ENCODE results near the gene EIF3B. TPM values are rescaled to one million over a fixed set of nuclear protein-coding genes. Genes with fewer than 3 reads are reported as not detected.
"Not testable (repeated sequence)": the region's sequence is repeated elsewhere in the genome, so short reads cannot be mapped to it uniquely, and the experiment has no call there.

Gene EIF3B
- polyA plus RNA-seq, 1 donor, result 120 TPM

- not testable (repeated sequence) for DNase-seq; H3K9me3 ChIP-seq (ENCODE audit: control insufficient read depth, low read depth, low read length); H3K36me3 ChIP-seq (ENCODE audit: control insufficient read depth, insufficient read depth, low read length); H3K27me3 ChIP-seq (ENCODE audit: control insufficient read depth, insufficient read depth, low read length); H3K4me1 ChIP-seq (ENCODE audit: control insufficient read depth, insufficient read depth, low read length); H3K4me3 ChIP-seq (ENCODE audit: low read length)
- H3K27ac ChIP-seq (ENCODE audit: low read length), result peak overlapping the region; percentile 66
- WGBS (ENCODE audit: insufficient coverage, low lambda C conversion rate), result 52% methylated on average over 2 of the region's 3 CpGs
Measured at GRCh38 chr7:2314956-2315530, 39.6 kb upstream of the EIF3B start.

- no peaks in the 10 kb centered on the region for H3K27me3 ChIP-seq (ENCODE audit: control insufficient read depth, insufficient read depth, low read length)
- H3K9me3 ChIP-seq (ENCODE audit: control insufficient read depth, low read depth, low read length), result no peaks in the 10 kb centered on the region
- no peak overlapping the region for H3K27ac ChIP-seq (ENCODE audit: low read length)
- no peak for DNase-seq
- H3K4me1 ChIP-seq (ENCODE audit: control insufficient read depth, insufficient read depth, low read length), result peaks cover 3% of the 10 kb centered on the region
- H3K36me3 ChIP-seq (ENCODE audit: control insufficient read depth, insufficient read depth, low read length), result no peaks in the 10 kb centered on the region
- no CpG with 5 or more reads among the region's 1 CpG for WGBS (ENCODE audit: insufficient coverage, low lambda C conversion rate)
- no peak overlapping the region for H3K4me3 ChIP-seq (ENCODE audit: low read length)
Measured at GRCh38 chr7:2315787-2316186, 38.8 kb upstream of the EIF3B start.

- H3K27ac ChIP-seq (ENCODE audit: low read length), result no peak overlapping the region
- WGBS (ENCODE audit: insufficient coverage, low lambda C conversion rate), result no CpG with 5 or more reads among the region's 1 CpG
- no peak for DNase-seq
Measured at GRCh38 chr7:2316578-2316977, 38.0 kb upstream of the EIF3B start.

GRCh38 chr7:2317556-2318293 is 36.9 kb upstream of the EIF3B start:
- DNase-seq, result no peak
- Histone ChIP-seq H3K9me3 (ENCODE audit: control insufficient read depth, low read depth, low read length) (no peaks in the 10 kb centered on the region), H3K27ac (ENCODE audit: low read length) (no peak overlapping the region), H3K4me3 (ENCODE audit: low read length) (no peak overlapping the region), H3K4me1 (ENCODE audit: control insufficient read depth, insufficient read depth, low read length) (peaks cover 3% of the 10 kb centered on the region), H3K36me3 (ENCODE audit: control insufficient read depth, insufficient read depth, low read length) (no peaks in the 10 kb centered on the region), H3K27me3 (ENCODE audit: control insufficient read depth, insufficient read depth, low read length) (no peaks in the 10 kb centered on the region)
- whole genome bisulfite sequencing (ENCODE audit: insufficient coverage, low lambda C conversion rate), result no CpG with 5 or more reads among the region's 12 CpGs

More at GRCh38 chr7:2316578-2316977, 38.0 kb upstream of the EIF3B start:
- no peak overlapping the region for H3K4me3 ChIP-seq (ENCODE audit: low read length)
- H3K9me3 ChIP-seq (ENCODE audit: control insufficient read depth, low read depth, low read length), result no peaks in the 10 kb centered on the region
- no peaks in the 10 kb centered on the region for H3K36me3 ChIP-seq (ENCODE audit: control insufficient read depth, insufficient read depth, low read length)
- peaks cover 3% of the 10 kb centered on the region for H3K4me1 ChIP-seq (ENCODE audit: control insufficient read depth, insufficient read depth, low read length)
- no peaks in the 10 kb centered on the region for H3K27me3 ChIP-seq (ENCODE audit: control insufficient read depth, insufficient read depth, low read length)

GRCh38 chr7:2321020-2321419 is 33.6 kb upstream of the EIF3B start:
- no peaks in the 10 kb centered on the region for H3K36me3 ChIP-seq (ENCODE audit: control insufficient read depth, insufficient read depth, low read length)
- no peak for DNase-seq
- H3K4me1 ChIP-seq (ENCODE audit: control insufficient read depth, insufficient read depth, low read length), result no peaks in the 10 kb centered on the region
- no peak overlapping the region for H3K27ac ChIP-seq (ENCODE audit: low read length)
- 80% methylated on average over 1 of the region's 11 CpGs for WGBS (ENCODE audit: insufficient coverage, low lambda C conversion rate)
- H3K4me3 ChIP-seq (ENCODE audit: low read length), result no peak overlapping the region
- H3K27me3 ChIP-seq (ENCODE audit: control insufficient read depth, insufficient read depth, low read length), result no peaks in the 10 kb centered on the region
- H3K9me3 ChIP-seq (ENCODE audit: control insufficient read depth, low read depth, low read length), result no peaks in the 10 kb centered on the region

- no peak for DNase-seq
- no peaks in the 10 kb centered on the region for H3K36me3 ChIP-seq (ENCODE audit: control insufficient read depth, insufficient read depth, low read length)
- H3K4me3 ChIP-seq (ENCODE audit: low read length), result no peak overlapping the region
- no peaks in the 10 kb centered on the region for H3K27me3 ChIP-seq (ENCODE audit: control insufficient read depth, insufficient read depth, low read length)
- H3K9me3 ChIP-seq (ENCODE audit: control insufficient read depth, low read depth, low read length), result no peaks in the 10 kb centered on the region
- H3K27ac ChIP-seq (ENCODE audit: low read length), result no peak overlapping the region
- no peaks in the 10 kb centered on the region for H3K4me1 ChIP-seq (ENCODE audit: control insufficient read depth, insufficient read depth, low read length)
- WGBS (ENCODE audit: insufficient coverage, low lambda C conversion rate), result 80% methylated on average over 1 of the region's 4 CpGs
Measured at GRCh38 chr7:2325162-2325561, 29.5 kb upstream of the EIF3B start.

- no peaks in the 10 kb centered on the region for H3K9me3 ChIP-seq (ENCODE audit: control insufficient read depth, low read depth, low read length)
- no peaks in the 10 kb centered on the region for H3K27me3 ChIP-seq (ENCODE audit: control insufficient read depth, insufficient read depth, low read length)
- no peaks in the 10 kb centered on the region for H3K4me1 ChIP-seq (ENCODE audit: control insufficient read depth, insufficient read depth, low read length)
- no peaks in the 10 kb centered on the region for H3K36me3 ChIP-seq (ENCODE audit: control insufficient read depth, insufficient read depth, low read length)
- 100% methylated on average over 1 of the region's 7 CpGs for WGBS (ENCODE audit: insufficient coverage, low lambda C conversion rate)
- DNase-seq, result no peak
- no peak overlapping the region for H3K27ac ChIP-seq (ENCODE audit: low read length)
- H3K4me3 ChIP-seq (ENCODE audit: low read length), result no peak overlapping the region
Measured at GRCh38 chr7:2326951-2327350, 27.7 kb upstream of the EIF3B start.

GRCh38 chr7:2330493-2330892 is 24.1 kb upstream of the EIF3B start:
- H3K27me3 ChIP-seq (ENCODE audit: control insufficient read depth, insufficient read depth, low read length), result no peaks in the 10 kb centered on the region
- no peak for DNase-seq
- H3K36me3 ChIP-seq (ENCODE audit: control insufficient read depth, insufficient read depth, low read length), result no peaks in the 10 kb centered on the region
- no peaks in the 10 kb centered on the region for H3K4me1 ChIP-seq (ENCODE audit: control insufficient read depth, insufficient read depth, low read length)
- H3K9me3 ChIP-seq (ENCODE audit: control insufficient read depth, low read depth, low read length), result no peaks in the 10 kb centered on the region
- H3K27ac ChIP-seq (ENCODE audit: low read length), result no peak overlapping the region
- H3K4me3 ChIP-seq (ENCODE audit: low read length), result no peak overlapping the region
- WGBS (ENCODE audit: insufficient coverage, low lambda C conversion rate), result 80% methylated on average over 1 of the region's 2 CpGs

- Histone ChIP-seq H3K4me1 (ENCODE audit: control insufficient read depth, insufficient read depth, low read length) (no peaks in the 10 kb centered on the region), H3K9me3 (ENCODE audit: control insufficient read depth, low read depth, low read length) (no peaks in the 10 kb centered on the region), H3K27me3 (ENCODE audit: control insufficient read depth, insufficient read depth, low read length) (no peaks in the 10 kb centered on the region), H3K4me3 (ENCODE audit: low read length) (no peak overlapping the region), H3K27ac (ENCODE audit: low read length) (no peak overlapping the region), H3K36me3 (ENCODE audit: control insufficient read depth, insufficient read depth, low read length) (no peaks in the 10 kb centered on the region)
- DNase-seq, result no peak
- WGBS (ENCODE audit: insufficient coverage, low lambda C conversion rate), result 80% methylated on average over 2 of the region's 6 CpGs
Measured at GRCh38 chr7:2331707-2332106, 22.9 kb upstream of the EIF3B start.

GRCh38 chr7:2332606-2333231 is 21.9 kb upstream of the EIF3B start:
- not testable (repeated sequence) for H3K27ac ChIP-seq (ENCODE audit: low read length); H3K4me1 ChIP-seq (ENCODE audit: control insufficient read depth, insufficient read depth, low read length); H3K4me3 ChIP-seq (ENCODE audit: low read length); H3K36me3 ChIP-seq (ENCODE audit: control insufficient read depth, insufficient read depth, low read length); DNase-seq; H3K9me3 ChIP-seq (ENCODE audit: control insufficient read depth, low read depth, low read length); H3K27me3 ChIP-seq (ENCODE audit: control insufficient read depth, insufficient read depth, low read length)
- 86% methylated on average over 1 of the region's 4 CpGs for WGBS (ENCODE audit: insufficient coverage, low lambda C conversion rate)

Data from large intestine (tissue), 3 donors.